Measurements from ENCODE around the gene TRIM27.

DNA sequence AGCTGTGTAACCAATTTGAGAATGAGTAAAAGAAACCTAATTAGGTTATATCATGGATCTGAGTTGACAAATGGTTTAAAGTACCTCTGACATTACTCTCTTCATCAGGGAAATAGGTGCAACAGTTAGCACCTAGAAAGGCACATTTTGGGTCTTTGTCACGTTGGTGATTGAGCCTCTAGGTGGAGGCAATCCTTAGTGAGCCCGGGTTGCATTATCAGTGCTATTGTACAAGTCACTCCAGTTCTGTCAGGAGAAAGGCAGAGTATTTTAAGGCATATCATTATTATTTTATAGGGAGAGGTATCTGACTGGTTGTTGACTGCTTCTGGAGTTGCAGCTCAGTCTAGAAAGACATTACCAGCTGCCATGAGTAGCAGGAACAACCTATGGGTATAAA is 54.9 kb downstream of the TRIM27 start:
- TF ChIP-seq, protein P1, sequence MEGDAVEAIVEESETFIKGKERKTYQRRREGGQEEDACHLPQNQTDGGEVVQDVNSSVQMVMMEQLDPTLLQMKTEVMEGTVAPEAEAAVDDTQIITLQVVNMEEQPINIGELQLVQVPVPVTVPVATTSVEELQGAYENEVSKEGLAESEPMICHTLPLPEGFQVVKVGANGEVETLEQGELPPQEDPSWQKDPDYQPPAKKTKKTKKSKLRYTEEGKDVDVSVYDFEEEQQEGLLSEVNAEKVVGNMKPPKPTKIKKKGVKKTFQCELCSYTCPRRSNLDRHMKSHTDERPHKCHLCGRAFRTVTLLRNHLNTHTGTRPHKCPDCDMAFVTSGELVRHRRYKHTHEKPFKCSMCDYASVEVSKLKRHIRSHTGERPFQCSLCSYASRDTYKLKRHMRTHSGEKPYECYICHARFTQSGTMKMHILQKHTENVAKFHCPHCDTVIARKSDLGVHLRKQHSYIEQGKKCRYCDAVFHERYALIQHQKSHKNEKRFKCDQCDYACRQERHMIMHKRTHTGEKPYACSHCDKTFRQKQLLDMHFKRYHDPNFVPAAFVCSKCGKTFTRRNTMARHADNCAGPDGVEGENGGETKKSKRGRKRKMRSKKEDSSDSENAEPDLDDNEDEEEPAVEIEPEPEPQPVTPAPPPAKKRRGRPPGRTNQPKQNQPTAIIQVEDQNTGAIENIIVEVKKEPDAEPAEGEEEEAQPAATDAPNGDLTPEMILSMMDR (IDR thresholded peaks at IDR 0.05): no peak
- no peak for TF ChIP-seq POLR2A (IDR thresholded peaks at IDR 0.05)
